B cell (primary cell): ENCODE measurements around the gene FRMD4A. TPM values are rescaled to one million over a fixed set of nuclear protein-coding genes. Genes with fewer than 3 reads are reported as not detected.

Experiments
- ATAC-seq: fragments of 200-7000 bp; cut with Tn5 transposase; one replicate; pipeline ENCODE4 v1.10.0; 2021; ENCODE audit warnings: low read depth, mild to moderate bottlenecking, moderate number of reproducible peaks, moderate library complexity
- CTCF ChIA-PET: fragments of 350-600 bp; sonication (Branson Sonifier 250); formaldehyde crosslinking; loops from one replicate; lab custom pipeline; 2021; ENCODE audit warnings: antibody characterized with exemption, inconsistent platforms; lab: Charles Lee
- POLR2A ChIA-PET: fragments of 350-600 bp; sonication (Branson Sonifier 250); formaldehyde crosslinking; loops from one replicate; lab custom pipeline; 2021; ENCODE audit warnings: antibody characterized with exemption; lab: Charles Lee
- DNase-seq: peaks from one replicate; pipeline ENCODE4 v3.0.0; 2013
- H2AFZ ChIP-seq: 2 replicates; pipeline ENCODE4 v1.6.1; 2012; ENCODE audit warnings: mild to moderate bottlenecking, low read depth, low read length; ENCODE audit not compliant: insufficient read depth, poor library complexity, severe bottlenecking
- H3K27ac ChIP-seq, 2 donors: 1 replicate in 1 of 2; 2 replicates in 1 of 2; pipeline ENCODE4 v1.5.1; 2012 to 2013; ENCODE audit warnings: low read length in 2 of 2, mild to moderate bottlenecking in 2 of 2, moderate library complexity in 1 of 2
- H3K27me3 ChIP-seq, 4 experiments: fragments of 200-600 bp in 1 of 4; sonication (generic) in 1 of 4; replicated peaks in 1 of 4; 1 replicate in 2 of 4; 2 replicates in 2 of 4; pipeline versions ENCODE4 v1.6.1 to v1.7.0; 2013 to 2016; ENCODE audit warnings: low read length in 3 of 4, mild to moderate bottlenecking in 2 of 4, mixed read lengths in 1 of 4, moderate library complexity in 1 of 4; ENCODE audit not compliant: insufficient read depth in 4 of 4, control insufficient read depth in 3 of 4; ENCODE audit errors: control extremely low read depth in 1 of 4
- H3K36me3 ChIP-seq, 2 experiments: replicated peaks in 1 of 2; 1 replicate in 1 of 2; 2 replicates in 1 of 2; pipeline versions ENCODE4 v1.6.1 to v1.7.1; 2013; ENCODE audit warnings: low read length in 1 of 2; ENCODE audit not compliant: insufficient read depth in 2 of 2, control insufficient read depth in 1 of 2; ENCODE audit errors: control extremely low read depth in 1 of 2, extremely low read depth in 1 of 2
- H3K4me1 ChIP-seq, 2 donors: fragments of 200-600 bp in 1 of 2; sonication (generic) in 1 of 2; 1 replicate in 1 of 2; 2 replicates in 1 of 2; pipeline versions ENCODE4 v1.5.1 to v1.6.1; 2013 to 2017; ENCODE audit warnings: low read length in 2 of 2; ENCODE audit not compliant: control insufficient read depth in 2 of 2, insufficient read depth in 2 of 2
- H3K4me2 ChIP-seq: replicated peaks from 2 replicates; pipeline ENCODE3; 2012; ENCODE audit warnings: mild to moderate bottlenecking, low read depth, low read length; ENCODE audit not compliant: poor library complexity, severe bottlenecking
- H3K4me3 ChIP-seq, 5 experiments: fragments of 200-600 bp in 1 of 5; sonication (generic) in 1 of 5; 1 replicate in 3 of 5; 2 replicates in 2 of 5; pipeline versions ENCODE4 v1.5.1 to v1.7.0; 2011 to 2016; ENCODE audit warnings: low read length in 4 of 5, mild to moderate bottlenecking in 4 of 5, low read depth in 2 of 5, control low read depth in 1 of 5, moderate library complexity in 1 of 5; ENCODE audit not compliant: insufficient read depth in 1 of 5; ENCODE audit errors: control extremely low read depth in 1 of 5, extremely low read depth in 1 of 5
- H3K79me2 ChIP-seq: fragments of 200-600 bp; sonication (generic); one replicate; pipeline ENCODE4 v1.6.0; 2016; ENCODE audit warnings: low read length; ENCODE audit not compliant: control insufficient read depth, insufficient read depth
- H3K9ac ChIP-seq: fragments of 200-600 bp; sonication (generic); 2 replicates; pipeline ENCODE4 v1.6.1; 2017; ENCODE audit warnings: mild to moderate bottlenecking, low read length, moderate library complexity
- H3K9me3 ChIP-seq, 3 donors: one replicate each; pipeline versions ENCODE4 v1.6.1 to v1.7.1; 2013; ENCODE audit warnings: low read length in 2 of 3; ENCODE audit not compliant: control insufficient read depth in 2 of 3, insufficient read depth in 1 of 3; ENCODE audit errors: control extremely low read depth in 1 of 3
- H4K20me1 ChIP-seq: 2 replicates; pipeline ENCODE4 v1.6.0; 2012; ENCODE audit warnings: mild to moderate bottlenecking, low read length; ENCODE audit not compliant: insufficient read depth, control insufficient read depth, poor library complexity, severe bottlenecking
- H3K27ac Mint-ChIP-seq: one replicate; pipeline ENCODE4 v1.8.0; 2021; ENCODE audit warnings: mixed read lengths
- H3K27me3 Mint-ChIP-seq: one replicate; pipeline ENCODE4 v1.8.0; 2021; ENCODE audit warnings: mixed read lengths
- H3K4me1 Mint-ChIP-seq: one replicate; pipeline ENCODE4 v1.8.0; 2021; ENCODE audit warnings: mixed read lengths
- H3K4me3 Mint-ChIP-seq: one replicate; pipeline ENCODE4 v1.8.0; 2021; ENCODE audit warnings: mixed read lengths
- H3K9me3 Mint-ChIP-seq: one replicate; pipeline ENCODE4 v1.8.0; 2022; ENCODE audit warnings: mixed read lengths; ENCODE audit not compliant: insufficient read depth
- CTCF ChIP-seq: fragments of 200-600 bp; IDR thresholded peaks from one replicate; pipeline ENCODE4 v1.8.0; 2022; ENCODE audit warnings: antibody characterized with exemption, mild to moderate bottlenecking
- EZH2 ChIP-seq: IDR thresholded peaks from 2 replicates; pipeline ENCODE4 v1.6.1; 2012; ENCODE audit warnings: borderline replicate concordance, low read depth, mild to moderate bottlenecking, moderate library complexity, low read length; ENCODE audit not compliant: insufficient read depth, poor library complexity, severe bottlenecking
- WGBS: methylation state at CpG from one replicate; pipeline ENCODE4 v1.1.5; 2013; ENCODE audit warnings: missing lambda C conversion rate; ENCODE audit not compliant: insufficient coverage; 5-methylcytosine and 5-hydroxymethylcytosine counted together
- intact Hi-C: fragments of 100-400 bp; cut with micrococcal nuclease; formaldehyde crosslinking; loops from one replicate; pipeline ENCODE4 v1.10.0; 2022
- polyA plus RNA-seq: library from polyadenylated mRNA; depleted of rRNA; stranded (reverse); fragments of >200 nt; gene quantifications from 2 replicates; pipeline ENCODE4 v1.2.3, GENCODE V29; 2012
- total RNA-seq, 2 donors: library from RNA; stranded (reverse); fragments of 120-200 nt in 1 of 2; gene quantifications; 1 replicate in 1 of 2; 2 replicates in 1 of 2; pipeline versions ENCODE4 v1.2.3 to v1.2.4, GENCODE V29; 2013 to 2022

FRMD4A gene
- total and polyA plus RNA-seq, 2 donors (not counting 1 experiment from before 2014, with no cell fraction given), result 0.76 to 3.4 TPM

- ATAC-seq (no peak), DNase-seq (no peak)
- 84% methylated on average over 9 of the region's 14 CpGs for WGBS
- H3K27ac Mint-ChIP-seq, result no peak overlapping the region
- Histone ChIP-seq H3K9me3 (no peaks in the 10 kb centered on the region), H3K9ac (no peak overlapping the region), H3K4me3 (no peak overlapping the region), H3K4me2 (no peak overlapping the region), H3K79me2 (no peaks in the 10 kb centered on the region), H3K4me1 (no peaks in the 10 kb centered on the region), H3K27me3 (no peaks in the 10 kb centered on the region), H2AFZ (no peak overlapping the region), H3K36me3 (no peaks in the 10 kb centered on the region), H3K27ac (no peak overlapping the region), H4K20me1 (no peaks in the 10 kb centered on the region)
- peaks cover under 1% of the 10 kb centered on the region for H3K27me3 Mint-ChIP-seq
- H3K4me1 Mint-ChIP-seq, result peaks cover 3% of the 10 kb centered on the region
- TF ChIP-seq EZH2 (no peak), CTCF (no peak)
- intact Hi-C loops, result loop anchor here (10.0 kb wide), 1 partner anchor 309 kb away; no protein-coding TSS in a partner anchor
- CTCF ChIA-PET, result interaction anchor here (1.0 to 1.4 kb wide), 3 partner anchors 307 to 311 kb away, joined by 4 to 10 read pairs (median 6); no protein-coding TSS in a partner anchor
- POLR2A ChIA-PET, result no interaction called here
- H3K4me3 Mint-ChIP-seq, result no peak overlapping the region
- H3K9me3 Mint-ChIP-seq, result no peaks in the 10 kb centered on the region
Measured at GRCh38 chr10:14093730-14094484, 236.8 kb downstream of the FRMD4A start.

- H4K20me1 ChIP-seq, result no peaks in the 10 kb centered on the region
- Mint-ChIP-seq H3K4me3 (no peak overlapping the region), H3K27ac (no peak overlapping the region), H3K4me1 (peaks cover 3% of the 10 kb centered on the region), H3K27me3 (no peaks in the 10 kb centered on the region), H3K9me3 (no peaks in the 10 kb centered on the region)
- ChIA-PET POLR2A (no interaction called here), CTCF (no interaction called here)
- no peaks in the 10 kb centered on the region for H3K9me3 ChIP-seq
- H2AFZ ChIP-seq, result no peak overlapping the region
- ATAC-seq (no peak), DNase-seq (no peak)
- no peak overlapping the region for H3K4me3 ChIP-seq
- no peaks in the 10 kb centered on the region for H3K27me3 ChIP-seq
- WGBS, result 87% methylated on average over 4 of the region's 5 CpGs
- H3K36me3 ChIP-seq, result no peaks in the 10 kb centered on the region
- no peak overlapping the region for H3K4me2 ChIP-seq
- no peak overlapping the region for H3K9ac ChIP-seq
- no peaks in the 10 kb centered on the region for H3K4me1 ChIP-seq
- H3K27ac ChIP-seq, result no peak overlapping the region
- H3K79me2 ChIP-seq, result no peaks in the 10 kb centered on the region
- intact Hi-C loops, result loop anchor here (10.0 kb wide), 1 partner anchor 308 kb away; no protein-coding TSS in a partner anchor
- TF ChIP-seq EZH2, result no peak
- TF ChIP-seq CTCF, result no peak
Measured at GRCh38 chr10:14092799-14093198, 237.9 kb downstream of the FRMD4A start.
